SK-N-SH treated with all-trans-retinoic acid at 6 μM for 48 hours (cell line): ENCODE data around the gene CYFIP1.

Experiments
- CREB5 ChIP-seq: fragments of 250-450 bp; sonication (Bioruptor Pico); IDR thresholded peaks from 2 replicates; pipeline ENCODE4 v1.5.1; 2020; ENCODE audit warnings: low read depth, mild to moderate bottlenecking, moderate library complexity
- CSRNP3 ChIP-seq: fragments of 250-450 bp; sonication (Bioruptor Pico); IDR thresholded peaks from 2 replicates; pipeline ENCODE4 v1.5.1; 2021; ENCODE audit warnings: mild to moderate bottlenecking, moderate library complexity
- ESRRG ChIP-seq: fragments of 250-450 bp; sonication (Bioruptor Pico); IDR thresholded peaks from 2 replicates; pipeline ENCODE4 v1.6.1; 2021; ENCODE audit warnings: mild to moderate bottlenecking
- GLIS3 ChIP-seq: fragments of 250-450 bp; sonication (Bioruptor Pico); IDR thresholded peaks from 2 replicates; pipeline ENCODE4 v1.5.0; 2020; ENCODE audit warnings: mild to moderate bottlenecking, moderate library complexity
- PATZ1 ChIP-seq: fragments of 250-450 bp; sonication (Bioruptor Pico); IDR thresholded peaks from 2 replicates; pipeline ENCODE4 v1.8.0; 2020; ENCODE audit warnings: mild to moderate bottlenecking, moderate library complexity, borderline replicate concordance
- TCF4 ChIP-seq: fragments of 250-450 bp; sonication (Bioruptor Pico); IDR thresholded peaks from 2 replicates; pipeline ENCODE4 v1.8.0; 2021; ENCODE audit warnings: mild to moderate bottlenecking, moderate library complexity, borderline replicate concordance
- TOX ChIP-seq: fragments of 250-450 bp; sonication (Bioruptor Pico); IDR thresholded peaks from 2 replicates; pipeline ENCODE4 v1.8.0; 2021; ENCODE audit warnings: mild to moderate bottlenecking, moderate library complexity, borderline replicate concordance
- TSHZ2 ChIP-seq: fragments of 250-450 bp; sonication (Bioruptor Pico); IDR thresholded peaks from 2 replicates; pipeline ENCODE4 v1.5.0; 2020; ENCODE audit warnings: mild to moderate bottlenecking, moderate library complexity
- ZFP3 ChIP-seq: fragments of 250-450 bp; sonication (Bioruptor Pico); IDR thresholded peaks from 2 replicates; pipeline ENCODE4 v1.5.0; 2020; ENCODE audit warnings: mild to moderate bottlenecking, moderate library complexity
- ZFP30 ChIP-seq: fragments of 450-650 bp; formaldehyde crosslinking; IDR thresholded peaks from 2 replicates; pipeline ENCODE4 v1.5.0; 2022; ENCODE audit warnings: mild to moderate bottlenecking, moderate library complexity
- ZNF70 ChIP-seq: fragments of 450-650 bp; formaldehyde crosslinking; IDR thresholded peaks from 2 replicates; pipeline ENCODE4 v1.5.0; 2020; ENCODE audit warnings: mild to moderate bottlenecking, moderate library complexity
- ZNF8 ChIP-seq: fragments of 450-650 bp; formaldehyde crosslinking; IDR thresholded peaks from 2 replicates; pipeline ENCODE4 v1.5.0; 2020; ENCODE audit warnings: mild to moderate bottlenecking, moderate library complexity

- TF ChIP-seq ZNF8 (CRISPR knock-in tag) (no peak), ESRRG (CRISPR knock-in tag) (no peak), TSHZ2 (no peak), TOX (CRISPR knock-in tag) (no peak), ZFP30 (CRISPR knock-in tag) (no peak), ZFP3 (CRISPR knock-in tag) (no peak), GLIS3 (CRISPR knock-in tag) (no peak), PATZ1 (CRISPR knock-in tag) (no peak), CREB5 (CRISPR knock-in tag) (no peak), ZNF70 (CRISPR knock-in tag) (no peak), TCF4 (CRISPR knock-in tag) (no peak), CSRNP3 (CRISPR knock-in tag) (no peak)
Observed at GRCh38 chr15:22966321-22967083, 13.7 kb downstream of the CYFIP1 start.
